PFSK-1 (cell line): Measurements from ENCODE around the gene ACYP1.

Experiments
- FOXP2 ChIP-seq: optimal IDR thresholded peaks from 2 replicates; pipeline ENCODE3; 2011; ENCODE audit warnings: borderline replicate concordance, control low read depth, inconsistent platforms; ENCODE audit not compliant: insufficient read depth; ENCODE audit errors: extremely low read length, extremely low read depth
- POLR2AphosphoS5 ChIP-seq: IDR thresholded peaks from 2 replicates; pipeline ENCODE4 v1.6.1; 2012; ENCODE audit warnings: low read depth, mild to moderate bottlenecking, control low read depth, low read length, moderate library complexity
- REST ChIP-seq, 2 experiments: IDR thresholded peaks; 2 replicates each; pipeline versions ENCODE4 v1.6.1 to v1.8.0; 2011 to 2012; ENCODE audit warnings: low read depth in 2 of 2, low read length in 2 of 2, control low read depth in 1 of 2, inconsistent platforms in 1 of 2, mild to moderate bottlenecking in 1 of 2, moderate library complexity in 1 of 2; ENCODE audit not compliant: insufficient read depth in 1 of 2
- SIN3A ChIP-seq: IDR thresholded peaks from 2 replicates; pipeline ENCODE4 v1.6.1; 2012; ENCODE audit warnings: mild to moderate bottlenecking, low read length, moderate library complexity, borderline replicate concordance; ENCODE audit not compliant: insufficient read depth
- TAF1 ChIP-seq: IDR thresholded peaks from 2 replicates; pipeline ENCODE4 v1.6.1; 2012; ENCODE audit warnings: low read length, control low read depth, borderline replicate concordance; ENCODE audit not compliant: insufficient read depth

The ACYP1 gene

GRCh38 chr14:75050852-75051555, 12.8 kb downstream of the ACYP1 start, which contains the start of gene MLH3:
Gene MLH3 (minus strand): TSS chr14:75051467. CDS start chr14:75049655, 1,812 bp downstream.
- TF ChIP-seq FOXP2, result no peak
- no peak for TF ChIP-seq REST (IDR thresholded peaks at IDR 0.05; ENCODE audit: insufficient read depth in 1 of 2, low read depth in 2 of 2, low read length in 2 of 2)
- no peak for TF ChIP-seq SIN3A
- TF ChIP-seq TAF1, result no peak
- TF ChIP-seq POLR2AphosphoS5, result no peak

GRCh38 chr14:75049731-75050201, 14.1 kb downstream of the ACYP1 start:
- TF ChIP-seq REST (IDR thresholded peaks at IDR 0.05; ENCODE audit: insufficient read depth in 1 of 2, low read depth in 2 of 2, low read length in 2 of 2), result no peak
- no peak for TF ChIP-seq FOXP2

GRCh38 chr14:75049136-75049535, 14.7 kb downstream of the ACYP1 start:
- TF ChIP-seq REST (IDR thresholded peaks at IDR 0.05; ENCODE audit: insufficient read depth in 1 of 2, low read depth in 2 of 2, low read length in 2 of 2), result no peak
- no peak for TF ChIP-seq POLR2AphosphoS5
- no peak for TF ChIP-seq TAF1
- TF ChIP-seq FOXP2, result no peak
- TF ChIP-seq SIN3A, result no peak

GRCh38 chr14:75048101-75048500, 15.7 kb downstream of the ACYP1 start:
- TF ChIP-seq POLR2AphosphoS5, result no peak
- no peak for TF ChIP-seq TAF1
- TF ChIP-seq REST (IDR thresholded peaks at IDR 0.05; ENCODE audit: insufficient read depth in 1 of 2, low read depth in 2 of 2, low read length in 2 of 2), result no peak
- TF ChIP-seq FOXP2, result no peak
- TF ChIP-seq SIN3A, result no peak

- TF ChIP-seq FOXP2, result no peak
- TF ChIP-seq SIN3A, result no peak
- TF ChIP-seq POLR2AphosphoS5, result no peak
These were observed 16.3 kb downstream of the ACYP1 start for GRCh38 chr14:75047506-75047905.
